Adrenal gland (tissue), 5 donors: ENCODE results near the gene CCDC38.

ENCODE experiments used
- CTCF ChIP-seq, 6 experiments: fragments of 450-650 bp in 4 of 6; fragments of 200-600 bp in 2 of 6; sonication (generic) in 1 of 6; IDR thresholded peaks; 1 replicate in 5 of 6; 2 replicates in 1 of 6; pipeline versions ENCODE4 v1.5.1 to v1.8.0; 2016 to 2021; ENCODE audit warnings: antibody characterized with exemption in 6 of 6, mild to moderate bottlenecking in 2 of 6, moderate library complexity in 1 of 6
- POLR2A ChIP-seq, 2 donors: fragments of 450-650 bp; IDR thresholded peaks; one replicate each; pipeline ENCODE4 v1.6.1; 2017; ENCODE audit warnings: antibody characterized with exemption in 2 of 2, mild to moderate bottlenecking in 2 of 2, moderate library complexity in 1 of 2
- donor health status: DM: no; HTN: no; CAD: no.

GRCh38 chr12:95859947-95860850, 82.2 kb downstream of the CCDC38 start:
- TF ChIP-seq CTCF (IDR thresholded peaks at IDR 0.05) (no peak), POLR2A (IDR thresholded peaks at IDR 0.05) (no peak)
